C4-2B (cell line): ENCODE results near the gene ARHGEF33.

ENCODE experiments used
- CTCF ChIP-seq: fragments of 450-650 bp; conservative IDR thresholded peaks from 2 replicates; pipeline ENCODE4 v1.5.1; 2017; ENCODE audit warnings: mild to moderate bottlenecking
- ZFX ChIP-seq: fragments of 450-650 bp; IDR thresholded peaks from 2 replicates; pipeline ENCODE4 v1.6.1; 2017

- TF ChIP-seq CTCF = no peak
- no peak for TF ChIP-seq ZFX
Measured at GRCh38 chr2:38982498-38982897, 92.8 kb downstream of the ARHGEF33 start.
